KOPT-K1 (cell line): Measurements from ENCODE around the gene KTN1.

Experiments
- H3K27ac ChIP-seq: fragments of 200-600 bp; sonication (generic); 2 replicates; pipeline ENCODE4 v1.5.1; 2016; ENCODE audit warnings: antibody characterized with exemption, mild to moderate bottlenecking, low read depth, low read length; ENCODE audit not compliant: poor library complexity, severe bottlenecking
- H3K36me3 ChIP-seq: fragments of 200-600 bp; sonication (generic); 2 replicates; pipeline ENCODE4 v1.5.1; 2017; ENCODE audit warnings: antibody characterized with exemption, mild to moderate bottlenecking, low read length, moderate library complexity; ENCODE audit not compliant: insufficient read depth
- H3K9me3 ChIP-seq: fragments of 200-600 bp; sonication (generic); 2 replicates; pipeline ENCODE4 v1.5.1; 2017; ENCODE audit warnings: antibody characterized with exemption, low read length, mild to moderate bottlenecking; ENCODE audit not compliant: insufficient read depth, poor library complexity, severe bottlenecking

KTN1 gene

DNA sequence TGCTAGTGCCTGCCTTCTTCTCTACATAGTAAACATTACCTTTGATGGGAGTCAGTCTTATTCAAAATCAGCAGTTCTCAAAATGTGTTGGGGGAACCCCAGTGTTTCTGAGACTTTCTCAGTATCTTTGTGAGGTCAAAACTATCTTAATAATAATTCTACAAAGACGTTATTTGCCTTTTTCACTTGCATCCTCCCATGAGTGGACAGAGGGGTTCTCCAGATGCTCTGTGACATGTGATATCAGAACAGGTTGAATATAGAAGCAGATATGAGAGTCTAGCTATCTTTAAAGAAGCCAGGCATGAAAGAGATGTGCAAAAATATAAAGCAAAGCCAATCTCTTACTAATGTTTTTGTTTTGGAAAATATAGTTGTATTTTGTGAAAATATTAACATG lies 144.7 kb downstream of the KTN1 start:
- Histone ChIP-seq H3K36me3 (no peaks in the 10 kb centered on the region), H3K27ac (no peak overlapping the region), H3K9me3 (no peaks in the 10 kb centered on the region)

DNA sequence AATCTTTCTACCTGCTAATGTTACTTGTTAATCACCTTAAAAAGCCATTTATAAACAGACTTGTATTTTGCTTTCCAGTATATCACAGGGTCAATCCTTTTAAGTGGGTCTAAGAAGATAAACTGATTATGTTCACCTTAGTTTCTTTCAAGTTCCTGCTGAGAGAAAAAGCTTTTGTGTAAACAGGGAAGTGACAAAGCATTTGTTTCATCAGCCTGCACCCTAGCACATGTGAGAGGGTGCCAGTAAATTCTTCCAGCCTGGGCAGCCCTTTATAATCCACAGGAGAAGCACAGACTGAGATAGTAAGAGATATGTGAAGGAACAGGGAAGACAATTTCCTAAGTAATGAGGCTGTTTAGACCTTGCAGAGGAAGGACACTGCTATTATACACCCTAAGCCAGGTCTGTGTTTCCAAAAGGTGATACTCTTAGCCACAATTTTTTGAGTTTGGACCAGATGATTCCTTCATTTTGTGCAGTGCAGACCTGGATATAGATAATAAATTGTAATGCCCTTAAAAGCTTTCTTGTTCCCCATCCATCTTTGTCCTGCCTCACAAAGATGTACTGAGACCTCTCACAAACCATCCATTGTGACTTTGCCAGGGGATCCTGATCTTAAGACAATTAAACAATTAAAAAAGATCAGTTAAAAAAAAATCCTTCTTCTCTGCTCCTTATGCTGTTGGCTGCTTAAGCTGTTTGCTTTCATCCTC lies 150.7 kb downstream of the KTN1 start:
- Histone ChIP-seq H3K36me3 (no peaks in the 10 kb centered on the region), H3K27ac (peak overlapping the region; percentile 7), H3K9me3 (no peaks in the 10 kb centered on the region)

DNA sequence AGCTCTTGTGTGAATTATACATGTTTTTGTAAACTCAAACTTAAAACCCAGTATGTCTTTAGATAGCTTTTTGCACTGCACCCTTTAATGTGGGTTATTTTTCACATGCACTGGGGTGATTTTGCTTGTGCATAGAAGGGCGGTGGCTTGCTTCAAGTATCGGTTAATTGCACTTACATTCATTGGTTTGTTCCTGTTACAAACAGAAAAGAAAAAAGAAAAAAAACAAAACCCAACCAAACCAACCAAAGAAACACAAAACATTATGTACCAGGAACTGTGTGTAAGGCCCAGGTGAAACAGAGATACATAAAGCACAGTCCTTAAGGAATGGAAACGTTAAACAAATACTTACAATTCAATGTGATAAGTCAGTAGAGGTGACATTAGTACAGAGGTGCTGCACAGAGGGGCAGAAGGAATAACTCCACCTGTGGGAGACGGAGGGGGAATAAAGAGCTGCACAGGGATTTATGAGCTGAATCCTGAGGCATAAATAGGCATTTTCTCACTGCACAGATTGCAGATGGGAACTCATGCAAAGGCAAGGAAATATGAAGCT lies 151.4 kb downstream of the KTN1 start:
- Histone ChIP-seq H3K27ac (peak overlapping the region; percentile 7), H3K9me3 (no peaks in the 10 kb centered on the region), H3K36me3 (no peaks in the 10 kb centered on the region)

DNA sequence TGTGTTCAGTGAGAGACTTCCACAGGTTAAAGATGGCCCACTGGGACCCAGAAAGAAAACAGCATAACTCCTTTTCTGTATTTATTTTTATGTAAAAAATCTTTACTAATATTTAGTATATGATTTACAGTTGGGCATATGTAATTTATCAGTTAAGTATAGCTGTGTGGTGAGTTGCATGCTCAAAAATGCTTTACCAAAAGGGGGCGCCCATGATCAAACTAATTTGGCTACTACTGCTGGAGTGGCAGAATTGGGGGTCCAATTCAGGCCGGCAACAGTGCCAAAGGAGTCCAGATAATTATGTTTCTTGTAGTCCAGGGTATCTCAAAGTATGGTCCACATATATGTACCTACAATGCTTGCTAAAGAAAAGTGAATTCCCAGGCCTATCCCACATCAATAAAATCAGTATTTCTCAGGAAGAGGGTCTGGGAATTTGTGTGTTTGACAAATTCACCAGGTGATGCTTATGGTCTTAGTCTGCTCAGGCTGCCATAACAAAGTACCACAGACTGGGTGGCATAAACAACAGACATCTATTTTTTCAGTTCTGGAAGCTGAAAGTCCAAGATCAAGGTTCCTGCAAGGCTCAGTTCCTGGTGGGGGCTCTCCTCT lies 152.0 kb downstream of the KTN1 start:
- Histone ChIP-seq H3K27ac (no peak overlapping the region), H3K9me3 (no peaks in the 10 kb centered on the region), H3K36me3 (no peaks in the 10 kb centered on the region)

DNA sequence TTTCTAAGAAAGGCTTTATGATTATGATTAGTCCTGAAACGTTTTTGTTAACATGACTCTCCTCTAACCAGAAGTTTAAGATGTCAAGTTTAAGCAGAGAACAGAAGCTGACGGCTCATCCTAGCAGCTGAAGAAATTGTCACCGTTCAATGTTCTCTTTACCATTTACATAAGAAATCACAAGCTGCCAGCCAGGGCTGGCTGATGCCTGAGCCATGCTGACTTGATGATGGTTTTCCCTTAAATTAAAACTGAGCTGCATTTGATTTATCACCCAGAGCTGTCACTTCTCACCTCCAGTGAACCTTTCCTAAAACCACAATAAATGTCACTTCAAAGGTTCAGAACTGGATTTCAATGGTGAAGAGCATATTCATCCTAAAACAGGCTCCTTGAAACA lies 153.6 kb downstream of the KTN1 start:
- Histone ChIP-seq H3K36me3 (no peaks in the 10 kb centered on the region), H3K9me3 (no peaks in the 10 kb centered on the region), H3K27ac (no peak overlapping the region)
